Coronary artery (tissue), 2 donors: ENCODE measurements around the gene BPGM.
A peak's percentile ranks its signal among the peaks of the same experiment; 100 is the strongest.

Source experiments
- DNase-seq: peaks from one replicate; pipeline ENCODE4 v3.0.0-alpha.2; 2017; ENCODE audit warnings: low spot score
- H3K27ac ChIP-seq, 2 donors: fragments of 200-600 bp; sonication (generic); one replicate each; pipeline ENCODE4 v1.5.1; 2016 to 2019
- H3K4me3 ChIP-seq: fragments of 200-600 bp; sonication (generic); 2 replicates; pipeline ENCODE4 v1.5.1; 2016; ENCODE audit warnings: mild to moderate bottlenecking, moderate library complexity
- TF ChIP-seq, protein P1 (sequence below): fragments of 200-600 bp; sonication (generic); IDR thresholded peaks from one replicate; pipeline ENCODE4 v1.5.1; 2019; ENCODE audit warnings: antibody characterized with exemption

BPGM gene

DNA sequence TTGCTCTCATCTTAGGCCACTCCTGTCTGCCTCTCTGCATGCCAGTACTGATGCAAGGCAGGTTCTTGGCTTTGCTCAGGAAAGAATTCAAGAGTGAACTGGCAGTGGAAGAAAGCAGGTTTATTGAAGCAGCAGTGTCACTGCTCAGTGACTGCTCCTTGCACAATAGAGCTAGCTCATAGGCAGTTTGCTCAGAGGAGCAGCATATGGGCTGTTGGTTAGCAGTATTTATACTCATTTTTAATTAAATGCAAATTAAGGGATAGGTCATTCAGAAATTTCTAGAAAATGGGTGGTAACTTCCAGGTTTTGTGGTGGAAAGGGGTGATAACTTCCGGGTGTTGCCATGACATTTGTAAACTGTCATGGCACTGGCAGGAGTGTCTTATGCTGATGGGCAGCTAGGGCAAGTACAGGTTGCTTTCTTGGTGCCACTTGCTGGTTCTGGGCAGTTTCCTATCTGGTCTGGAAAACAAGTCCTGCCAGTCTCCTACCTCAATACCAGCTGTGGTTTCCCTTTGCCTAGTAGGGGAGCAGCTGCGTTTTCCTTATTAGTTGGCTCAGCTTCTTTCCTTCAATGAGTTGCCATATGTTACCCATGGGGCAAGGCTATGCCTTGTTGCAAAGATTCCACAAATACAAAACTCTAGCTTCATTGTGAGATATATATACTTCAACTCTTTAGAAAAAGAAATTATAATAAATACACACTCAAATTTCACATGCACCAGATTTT lies 68.0 kb downstream of the BPGM start:
- no peak overlapping the region for H3K27ac ChIP-seq
- TF ChIP-seq, protein P1, sequence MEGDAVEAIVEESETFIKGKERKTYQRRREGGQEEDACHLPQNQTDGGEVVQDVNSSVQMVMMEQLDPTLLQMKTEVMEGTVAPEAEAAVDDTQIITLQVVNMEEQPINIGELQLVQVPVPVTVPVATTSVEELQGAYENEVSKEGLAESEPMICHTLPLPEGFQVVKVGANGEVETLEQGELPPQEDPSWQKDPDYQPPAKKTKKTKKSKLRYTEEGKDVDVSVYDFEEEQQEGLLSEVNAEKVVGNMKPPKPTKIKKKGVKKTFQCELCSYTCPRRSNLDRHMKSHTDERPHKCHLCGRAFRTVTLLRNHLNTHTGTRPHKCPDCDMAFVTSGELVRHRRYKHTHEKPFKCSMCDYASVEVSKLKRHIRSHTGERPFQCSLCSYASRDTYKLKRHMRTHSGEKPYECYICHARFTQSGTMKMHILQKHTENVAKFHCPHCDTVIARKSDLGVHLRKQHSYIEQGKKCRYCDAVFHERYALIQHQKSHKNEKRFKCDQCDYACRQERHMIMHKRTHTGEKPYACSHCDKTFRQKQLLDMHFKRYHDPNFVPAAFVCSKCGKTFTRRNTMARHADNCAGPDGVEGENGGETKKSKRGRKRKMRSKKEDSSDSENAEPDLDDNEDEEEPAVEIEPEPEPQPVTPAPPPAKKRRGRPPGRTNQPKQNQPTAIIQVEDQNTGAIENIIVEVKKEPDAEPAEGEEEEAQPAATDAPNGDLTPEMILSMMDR: no peak
- H3K4me3 ChIP-seq: no peak overlapping the region
- DNase-seq: no peak

DNA sequence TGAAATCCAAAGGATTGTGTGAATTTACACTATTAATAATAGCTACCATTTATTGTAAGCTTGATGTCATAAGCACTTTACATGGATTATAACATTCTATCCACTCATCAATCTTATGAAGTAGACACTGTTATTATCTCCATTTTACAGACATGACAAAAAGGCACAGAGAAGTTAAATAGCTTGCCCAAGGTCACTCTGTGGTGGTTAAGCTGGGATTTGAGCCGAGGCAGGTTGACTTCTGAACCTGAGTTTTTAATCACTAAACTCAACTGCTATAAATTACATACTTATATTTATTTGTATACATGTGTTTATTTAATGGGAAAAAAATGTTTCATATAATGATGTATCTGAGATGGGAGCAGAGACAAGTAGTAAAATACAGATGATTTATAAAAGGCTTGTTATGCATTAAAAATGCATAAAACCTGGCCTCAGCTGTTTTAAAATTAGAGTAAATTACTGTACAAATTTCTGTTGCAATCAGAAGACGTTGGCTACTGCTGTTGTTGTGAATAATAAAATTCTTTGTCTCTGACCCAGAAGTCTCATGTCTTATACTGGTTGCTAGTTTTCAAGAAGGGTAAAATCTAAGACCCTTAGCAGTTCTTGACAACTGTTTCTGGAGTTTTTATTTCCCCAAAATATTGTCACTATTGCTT lies 71.7 kb downstream of the BPGM start:
- no peak for DNase-seq
- H3K27ac ChIP-seq: no peak overlapping the region
- H3K4me3 ChIP-seq: no peak overlapping the region
- TF ChIP-seq, protein P1: no peak

DNA sequence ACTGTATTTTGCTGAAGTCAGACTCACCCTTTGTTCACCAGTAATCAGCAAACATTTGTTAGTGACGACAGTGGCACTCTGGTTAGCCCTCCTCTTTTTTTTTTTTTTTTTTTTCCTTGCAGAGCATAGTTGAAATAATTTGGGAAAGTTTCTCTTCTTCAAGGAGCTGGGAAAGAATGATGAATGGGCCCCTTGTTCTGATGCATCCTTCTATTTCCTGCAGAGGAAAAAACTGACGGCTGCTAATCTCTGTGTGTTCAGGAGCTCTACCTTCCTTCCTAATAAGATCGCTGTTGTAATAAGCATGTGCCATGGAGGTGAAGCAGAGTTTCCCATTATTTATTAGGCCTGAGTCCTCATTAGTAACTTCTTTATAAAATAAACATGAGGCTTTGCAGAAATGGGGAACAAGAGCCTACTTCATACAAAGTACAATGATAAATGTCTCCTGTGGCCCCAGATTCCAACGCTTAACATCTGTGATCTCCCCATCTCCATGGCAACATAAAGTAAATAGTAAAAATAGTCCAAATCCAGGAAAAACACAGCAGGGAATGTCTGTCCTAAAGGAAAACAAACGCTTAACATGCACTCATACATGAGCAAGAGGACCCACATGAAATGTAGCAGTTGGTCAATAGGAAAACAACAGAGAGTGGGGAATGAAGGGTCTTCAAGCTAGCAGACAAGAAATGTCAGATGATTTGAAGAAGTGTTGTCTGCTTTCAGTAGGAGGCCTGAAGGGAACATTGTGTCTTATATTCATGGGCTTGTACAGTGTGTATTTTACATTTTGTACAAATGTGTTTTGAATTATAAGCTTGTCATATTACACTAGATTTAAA lies 73.7 kb downstream of the BPGM start:
- Histone ChIP-seq H3K27ac (peak overlapping the region; percentile 62 to 79), H3K4me3 (no peak overlapping the region)
- no peak for DNase-seq
- TF ChIP-seq, protein P1: no peak

DNA sequence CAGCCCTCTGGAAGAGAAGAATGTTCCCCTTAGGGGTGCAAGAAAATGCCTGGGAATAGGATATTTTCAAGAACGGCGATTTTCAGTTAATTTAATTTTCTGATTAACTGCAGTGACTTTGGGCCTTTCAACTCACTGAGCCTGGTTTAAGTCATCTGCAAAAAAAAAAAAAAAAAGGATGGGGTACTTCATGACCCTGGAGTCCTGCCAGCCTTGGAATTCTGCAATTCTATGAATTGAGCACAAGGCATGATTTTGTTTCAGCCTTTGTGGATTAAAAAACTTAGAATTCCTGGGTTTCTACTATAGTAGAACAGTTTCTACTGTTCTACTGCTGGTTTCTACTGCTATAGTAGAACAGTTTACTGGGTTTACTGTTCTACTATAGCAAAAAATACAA lies 74.5 kb downstream of the BPGM start:
- no peak for DNase-seq
- H3K27ac ChIP-seq: peak overlapping the region; percentile 62 to 79
- TF ChIP-seq, protein P1: no peak
- H3K4me3 ChIP-seq: no peak overlapping the region

DNA sequence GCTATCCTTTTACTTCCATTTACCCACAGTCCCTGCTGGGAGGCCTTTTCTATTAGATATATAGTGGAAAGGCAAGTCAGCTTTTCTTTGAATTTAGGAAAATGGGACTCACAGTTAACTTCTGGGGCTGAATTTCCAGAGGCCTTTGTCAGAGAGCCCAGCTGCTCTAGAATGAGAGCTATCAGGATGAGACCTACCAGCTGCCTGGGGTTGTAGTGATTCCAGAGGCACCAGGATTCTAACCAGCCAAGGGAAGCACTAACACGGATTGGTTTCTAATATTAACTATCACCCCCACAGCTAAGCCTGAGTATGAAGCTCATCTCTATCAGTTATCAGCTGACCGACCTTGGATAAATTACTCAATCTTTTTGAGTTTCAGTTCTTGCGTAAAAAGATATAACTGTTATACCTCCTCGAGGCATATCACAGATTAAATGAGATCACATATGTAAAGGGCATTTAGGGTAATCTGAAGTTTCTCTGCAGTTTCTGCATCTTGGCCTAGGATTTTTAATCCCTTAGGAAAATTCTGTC lies 76.2 kb downstream of the BPGM start:
- DNase-seq: no peak
- no peak overlapping the region for H3K4me3 ChIP-seq
- TF ChIP-seq, protein P1: no peak
- peak overlapping the region; percentile 28 to 78 for H3K27ac ChIP-seq

DNA sequence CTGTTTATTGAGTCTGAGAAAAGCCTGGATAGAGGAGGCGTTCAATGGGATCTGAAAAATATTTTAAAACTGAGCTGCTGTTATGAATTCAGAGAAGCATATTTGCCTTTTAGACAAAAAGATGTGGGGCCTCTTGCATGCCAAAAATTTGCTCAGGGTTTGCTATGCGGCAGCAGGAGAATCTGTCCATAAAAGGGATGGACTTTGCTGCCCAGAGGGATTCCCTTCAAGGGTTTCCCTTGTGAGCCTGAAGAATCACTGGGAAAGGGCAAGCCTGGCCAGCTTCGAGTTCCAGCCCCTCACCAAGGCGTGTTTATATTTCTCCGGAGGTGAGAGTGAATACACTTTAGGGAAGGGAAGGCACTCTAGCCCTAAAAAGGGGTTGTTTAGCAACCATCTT lies 77.2 kb downstream of the BPGM start:
- Histone ChIP-seq H3K27ac (peak overlapping the region; percentile 48 to 78), H3K4me3 (no peak overlapping the region)
- TF ChIP-seq, protein P1: no peak

More for the DNA sequence above, 77.2 kb downstream of the BPGM start:
- DNase-seq: no peak
